ENCODE results near the gene PTOV1. TPM values are rescaled to one million over a fixed set of nuclear protein-coding genes. Genes with fewer than 3 reads are reported as not detected.
A peak's percentile ranks its signal among the peaks of the same experiment; 100 is the strongest.

Gene PTOV1
- total and polyA plus RNA-seq, 2 of the 13 experiments (the other 11 are each of a cell fraction or from before 2014, with no cell fraction given): 63.5 to 68.5 TPM

DNA sequence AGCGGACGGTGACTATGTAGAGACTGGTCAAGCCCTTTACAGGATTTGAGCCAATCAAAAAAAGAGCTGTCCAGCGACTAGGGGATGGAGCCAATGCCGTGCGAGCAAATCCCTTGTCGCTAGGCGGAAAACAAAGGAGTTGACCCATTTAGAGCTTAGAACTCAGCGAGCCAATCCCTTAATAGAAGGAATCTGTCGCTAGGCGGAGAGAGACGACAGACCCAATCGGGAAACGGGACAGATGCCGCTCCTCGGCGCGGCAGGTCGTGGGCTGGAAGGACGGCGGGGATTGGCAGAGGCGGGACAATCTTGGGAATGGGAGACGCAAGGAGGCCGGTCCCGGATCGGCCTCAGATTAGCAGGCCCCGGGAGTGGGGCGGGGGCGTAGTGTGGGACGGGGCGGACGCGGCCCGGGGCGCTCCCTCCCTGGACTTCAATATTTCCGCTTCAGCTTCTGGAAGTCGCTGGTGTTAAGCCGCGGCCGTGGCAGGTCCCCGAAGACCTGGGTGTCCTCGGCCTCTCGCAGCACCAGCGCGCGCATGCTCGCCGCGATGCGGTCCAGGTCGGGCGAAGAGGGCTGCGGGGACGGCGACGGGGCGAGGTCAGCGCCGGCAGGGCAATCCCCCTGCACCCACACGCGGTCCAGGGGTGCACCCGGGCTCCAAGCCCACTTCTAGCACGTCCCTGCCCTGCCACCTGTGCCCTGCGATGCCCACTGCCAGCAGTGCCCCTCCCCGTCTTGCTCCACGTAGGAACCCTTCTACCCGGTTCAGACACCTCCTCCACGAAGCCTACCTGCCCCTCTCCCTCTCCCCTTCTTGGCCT lies 18.7 kb downstream of the PTOV1 start (continued):
- TF ChIP-seq, protein P1, sequence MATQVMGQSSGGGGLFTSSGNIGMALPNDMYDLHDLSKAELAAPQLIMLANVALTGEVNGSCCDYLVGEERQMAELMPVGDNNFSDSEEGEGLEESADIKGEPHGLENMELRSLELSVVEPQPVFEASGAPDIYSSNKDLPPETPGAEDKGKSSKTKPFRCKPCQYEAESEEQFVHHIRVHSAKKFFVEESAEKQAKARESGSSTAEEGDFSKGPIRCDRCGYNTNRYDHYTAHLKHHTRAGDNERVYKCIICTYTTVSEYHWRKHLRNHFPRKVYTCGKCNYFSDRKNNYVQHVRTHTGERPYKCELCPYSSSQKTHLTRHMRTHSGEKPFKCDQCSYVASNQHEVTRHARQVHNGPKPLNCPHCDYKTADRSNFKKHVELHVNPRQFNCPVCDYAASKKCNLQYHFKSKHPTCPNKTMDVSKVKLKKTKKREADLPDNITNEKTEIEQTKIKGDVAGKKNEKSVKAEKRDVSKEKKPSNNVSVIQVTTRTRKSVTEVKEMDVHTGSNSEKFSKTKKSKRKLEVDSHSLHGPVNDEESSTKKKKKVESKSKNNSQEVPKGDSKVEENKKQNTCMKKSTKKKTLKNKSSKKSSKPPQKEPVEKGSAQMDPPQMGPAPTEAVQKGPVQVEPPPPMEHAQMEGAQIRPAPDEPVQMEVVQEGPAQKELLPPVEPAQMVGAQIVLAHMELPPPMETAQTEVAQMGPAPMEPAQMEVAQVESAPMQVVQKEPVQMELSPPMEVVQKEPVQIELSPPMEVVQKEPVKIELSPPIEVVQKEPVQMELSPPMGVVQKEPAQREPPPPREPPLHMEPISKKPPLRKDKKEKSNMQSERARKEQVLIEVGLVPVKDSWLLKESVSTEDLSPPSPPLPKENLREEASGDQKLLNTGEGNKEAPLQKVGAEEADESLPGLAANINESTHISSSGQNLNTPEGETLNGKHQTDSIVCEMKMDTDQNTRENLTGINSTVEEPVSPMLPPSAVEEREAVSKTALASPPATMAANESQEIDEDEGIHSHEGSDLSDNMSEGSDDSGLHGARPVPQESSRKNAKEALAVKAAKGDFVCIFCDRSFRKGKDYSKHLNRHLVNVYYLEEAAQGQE (IDR thresholded peaks at IDR 0.05; ENCODE audit: borderline replicate concordance in 1 of 2, low read depth in 1 of 2, low read length in 2 of 2): no peak
- TF ChIP-seq ZNF331 (CRISPR knock-in tag; IDR thresholded peaks at IDR 0.05) (no peak), ZNF354B (CRISPR knock-in tag; IDR thresholded peaks at IDR 0.05) (no peak), YEATS2 (CRISPR knock-in tag; IDR thresholded peaks at IDR 0.05; ENCODE audit: borderline replicate concordance) (peak; percentile 47; the same call in 1 of the 2 replicates), CBX1 (IDR thresholded peaks at IDR 0.05; ENCODE audit: low read depth) (no peak), ARNT2 (CRISPR knock-in tag; IDR thresholded peaks at IDR 0.05; ENCODE audit: low read depth) (no peak), HMGA1 (CRISPR knock-in tag; conservative IDR thresholded peaks at IDR 0.05) (no peak), CC2D1A (CRISPR knock-in tag; IDR thresholded peaks at IDR 0.05) (no peak), MIXL1 (CRISPR knock-in tag; IDR thresholded peaks at IDR 0.05) (peak; percentile 41), SSRP1 (CRISPR knock-in tag; IDR thresholded peaks at IDR 0.05) (no peak), U2AF1 (optimal IDR thresholded peaks at IDR 0.05; ENCODE audit: low read depth, low read length) (no peak), HOXA3 (CRISPR knock-in tag; IDR thresholded peaks at IDR 0.05) (peak; percentile 14), ZNF510 (CRISPR knock-in tag; IDR thresholded peaks at IDR 0.05; ENCODE audit: low read depth) (no peak), KDM5A (IDR thresholded peaks at IDR 0.05; ENCODE audit: borderline replicate concordance, low read length) (peak; percentile 32; the same call in 1 of the 2 replicates), TAF15 (IDR thresholded peaks at IDR 0.05; ENCODE audit: low read depth, low read length, poor library complexity, severe bottlenecking) (no peak), GZF1 (CRISPR knock-in tag; IDR thresholded peaks at IDR 0.05) (no peak), MLLT10 (CRISPR knock-in tag; IDR thresholded peaks at IDR 0.05) (no peak), ELF4 (CRISPR knock-in tag; IDR thresholded peaks at IDR 0.05; ENCODE audit: borderline replicate concordance) (no peak), ZNF75D (CRISPR knock-in tag; IDR thresholded peaks at IDR 0.05; ENCODE audit: borderline replicate concordance) (no peak), FOXJ3 (CRISPR knock-in tag; IDR thresholded peaks at IDR 0.05; ENCODE audit: borderline replicate concordance) (no peak), ZNF746 (CRISPR knock-in tag; IDR thresholded peaks at IDR 0.05) (0 out of 2 replicates have a peak, but pooled peaks have one; percentile 31), HMG20B (CRISPR knock-in tag; conservative IDR thresholded peaks at IDR 0.05) (no peak), ONECUT2 (CRISPR knock-in tag; IDR thresholded peaks at IDR 0.05) (no peak)
- TF ChIP-seq, protein P2, sequence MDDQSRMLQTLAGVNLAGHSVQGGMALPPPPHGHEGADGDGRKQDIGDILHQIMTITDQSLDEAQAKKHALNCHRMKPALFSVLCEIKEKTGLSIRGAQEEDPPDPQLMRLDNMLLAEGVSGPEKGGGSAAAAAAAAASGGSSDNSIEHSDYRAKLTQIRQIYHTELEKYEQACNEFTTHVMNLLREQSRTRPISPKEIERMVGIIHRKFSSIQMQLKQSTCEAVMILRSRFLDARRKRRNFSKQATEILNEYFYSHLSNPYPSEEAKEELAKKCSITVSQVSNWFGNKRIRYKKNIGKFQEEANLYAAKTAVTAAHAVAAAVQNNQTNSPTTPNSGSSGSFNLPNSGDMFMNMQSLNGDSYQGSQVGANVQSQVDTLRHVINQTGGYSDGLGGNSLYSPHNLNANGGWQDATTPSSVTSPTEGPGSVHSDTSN (CRISPR knock-in tag; IDR thresholded peaks at IDR 0.05; ENCODE audit: borderline replicate concordance): no peak
- TF ChIP-seq, protein P3, sequence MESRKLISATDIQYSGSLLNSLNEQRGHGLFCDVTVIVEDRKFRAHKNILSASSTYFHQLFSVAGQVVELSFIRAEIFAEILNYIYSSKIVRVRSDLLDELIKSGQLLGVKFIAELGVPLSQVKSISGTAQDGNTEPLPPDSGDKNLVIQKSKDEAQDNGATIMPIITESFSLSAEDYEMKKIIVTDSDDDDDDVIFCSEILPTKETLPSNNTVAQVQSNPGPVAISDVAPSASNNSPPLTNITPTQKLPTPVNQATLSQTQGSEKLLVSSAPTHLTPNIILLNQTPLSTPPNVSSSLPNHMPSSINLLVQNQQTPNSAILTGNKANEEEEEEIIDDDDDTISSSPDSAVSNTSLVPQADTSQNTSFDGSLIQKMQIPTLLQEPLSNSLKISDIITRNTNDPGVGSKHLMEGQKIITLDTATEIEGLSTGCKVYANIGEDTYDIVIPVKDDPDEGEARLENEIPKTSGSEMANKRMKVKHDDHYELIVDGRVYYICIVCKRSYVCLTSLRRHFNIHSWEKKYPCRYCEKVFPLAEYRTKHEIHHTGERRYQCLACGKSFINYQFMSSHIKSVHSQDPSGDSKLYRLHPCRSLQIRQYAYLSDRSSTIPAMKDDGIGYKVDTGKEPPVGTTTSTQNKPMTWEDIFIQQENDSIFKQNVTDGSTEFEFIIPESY (CRISPR knock-in tag; IDR thresholded peaks at IDR 0.05): no peak

All from HepG2 (cell line).